ENCODE measurements around the gene SPECC1.
"Not testable (repeated sequence)": the region's sequence is repeated elsewhere in the genome, so short reads cannot be mapped to it uniquely, and the experiment has no call there.

The SPECC1 gene

DNA sequence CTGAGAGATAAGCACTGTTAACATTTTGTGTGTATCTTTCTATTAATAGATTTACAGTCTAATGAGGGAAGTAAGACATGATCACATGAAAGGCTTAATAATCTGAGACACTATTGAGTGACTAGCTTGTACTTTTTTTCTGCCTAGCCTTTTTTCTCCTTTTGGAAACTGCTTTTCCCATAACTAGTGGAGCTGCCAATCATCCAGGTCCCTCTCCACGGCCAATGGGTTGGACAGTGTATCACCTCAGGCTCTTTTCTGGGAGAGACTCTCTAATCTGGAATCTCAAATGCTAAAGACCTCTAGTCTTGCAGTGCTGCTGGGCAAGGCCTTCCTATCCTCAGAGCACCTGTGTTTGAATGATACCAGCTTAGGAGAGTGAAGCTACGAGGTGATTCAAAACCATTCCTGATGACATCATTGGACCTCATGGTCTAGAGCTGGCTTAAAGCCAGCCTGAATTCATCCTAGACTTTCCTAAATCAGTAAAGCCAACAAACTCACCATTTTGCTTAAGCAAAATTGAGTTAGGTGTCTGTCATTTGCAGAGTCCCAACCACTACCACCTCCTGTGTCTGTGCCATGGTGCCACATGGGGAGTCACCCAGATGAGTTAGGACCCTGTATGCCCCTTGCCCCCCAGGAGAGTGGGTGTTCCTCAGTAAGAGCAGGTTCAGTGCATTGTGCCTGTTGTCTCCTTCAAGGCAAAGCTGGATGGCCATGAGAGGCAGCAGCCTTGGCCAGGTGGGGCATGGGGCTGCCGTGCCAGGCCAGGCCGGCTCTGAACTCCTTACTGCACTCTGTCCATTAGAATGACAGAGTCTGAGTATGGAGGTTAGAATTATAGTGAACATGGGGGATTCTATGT is 62.9 kb downstream of the SPECC1 start:
- no peak for DNase-seq

DNA sequence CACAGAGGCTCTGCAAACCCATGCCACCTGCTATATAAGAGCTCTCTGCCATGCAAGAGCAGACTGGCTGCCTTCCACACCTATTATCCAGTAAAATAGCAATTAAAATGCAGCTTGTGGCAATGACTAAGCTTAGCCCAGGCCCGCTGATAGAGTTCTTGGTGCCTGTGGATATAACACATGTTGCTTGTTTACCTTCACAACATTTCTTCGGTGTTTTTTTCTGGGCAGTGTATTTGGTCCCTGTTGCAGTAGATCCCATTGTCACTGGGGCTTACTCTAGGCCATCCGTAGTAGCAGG is 63.5 kb downstream of the SPECC1 start:
- no peak for DNase-seq

DNA sequence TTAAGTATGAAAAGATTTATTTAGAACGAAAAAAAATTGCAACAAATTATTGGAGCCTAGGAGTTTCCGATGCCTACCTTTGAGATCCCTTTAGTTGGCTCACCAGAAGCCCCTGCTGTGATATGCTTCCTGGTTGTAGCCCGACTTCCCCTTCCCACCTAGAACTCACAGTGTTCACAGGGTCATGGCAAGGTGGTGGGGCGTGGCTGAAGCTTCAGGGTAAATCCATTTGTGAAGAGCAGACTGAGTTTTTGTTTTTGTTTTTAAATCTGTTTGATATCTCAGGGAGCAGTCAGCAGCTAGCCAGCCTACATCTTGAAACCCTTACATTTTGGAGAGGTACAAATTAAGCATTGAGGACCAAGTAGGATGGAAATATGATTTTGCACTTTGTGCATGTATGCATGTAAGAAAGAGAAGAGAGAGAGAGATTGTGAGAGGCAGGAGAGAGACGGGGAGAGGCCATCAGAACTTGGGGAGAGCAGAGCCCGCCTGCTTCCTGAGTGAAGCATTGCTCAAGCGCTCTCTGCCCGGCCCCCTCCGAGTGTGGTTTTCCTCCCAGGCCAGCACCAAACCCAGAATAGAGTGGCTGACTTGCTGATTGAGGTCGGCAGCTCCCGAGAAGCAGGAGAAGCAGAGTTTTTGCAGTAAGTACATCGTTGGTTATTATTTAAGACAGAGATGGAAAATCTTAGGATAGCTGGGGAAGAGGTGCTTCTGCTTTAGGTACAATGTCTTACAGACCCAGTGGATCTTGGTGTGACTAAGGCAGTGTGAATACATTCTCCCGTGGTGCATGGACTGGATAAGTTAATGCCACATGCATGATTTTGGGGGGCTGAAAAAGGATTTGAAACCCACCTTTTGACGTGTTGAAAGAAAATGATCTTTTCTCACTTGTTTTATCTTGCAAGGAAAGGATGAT is 64.2 kb downstream of the SPECC1 start:
- no peak for DNase-seq

DNA sequence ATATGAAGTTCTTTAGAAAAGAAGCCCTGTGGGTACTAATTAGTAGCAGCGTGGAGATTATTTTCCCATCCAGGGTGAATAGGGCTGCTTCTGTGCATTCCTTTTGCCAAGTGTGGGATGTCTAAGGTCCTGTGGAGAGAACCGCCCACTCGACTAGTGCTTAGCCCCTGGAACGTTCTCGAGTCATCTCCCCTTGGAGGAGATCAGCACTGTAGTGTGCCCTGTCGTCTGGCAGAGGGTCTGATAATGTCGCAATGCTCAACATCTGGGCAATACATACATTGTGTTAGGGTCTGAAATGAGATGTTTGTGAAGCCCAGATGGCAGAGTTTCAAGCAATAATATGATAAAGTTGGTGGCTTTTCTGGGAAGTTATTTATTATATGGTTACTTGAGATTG is 64.8 kb downstream of the SPECC1 start:
- DNase-seq, result no peak

DNA sequence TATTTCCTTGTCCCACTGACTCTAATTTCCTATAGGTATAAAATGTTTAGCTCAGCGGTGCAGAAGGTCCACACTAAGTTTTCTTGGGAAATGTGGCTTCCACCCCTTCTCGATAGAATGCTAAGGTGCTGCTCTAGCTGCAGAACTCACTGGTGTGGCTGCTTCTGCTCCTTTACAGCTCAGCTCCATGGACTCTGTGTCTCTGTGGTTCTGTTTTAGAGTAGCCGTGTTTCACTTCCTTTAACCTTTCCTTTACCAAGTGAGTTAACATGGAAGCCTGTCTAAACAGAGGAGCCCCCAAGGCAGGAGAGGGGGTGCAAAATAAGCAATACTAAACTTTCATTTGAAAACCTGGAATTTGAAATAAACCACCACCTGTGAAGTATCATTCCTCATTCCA is 65.3 kb downstream of the SPECC1 start:
- DNase-seq, result no peak

DNA sequence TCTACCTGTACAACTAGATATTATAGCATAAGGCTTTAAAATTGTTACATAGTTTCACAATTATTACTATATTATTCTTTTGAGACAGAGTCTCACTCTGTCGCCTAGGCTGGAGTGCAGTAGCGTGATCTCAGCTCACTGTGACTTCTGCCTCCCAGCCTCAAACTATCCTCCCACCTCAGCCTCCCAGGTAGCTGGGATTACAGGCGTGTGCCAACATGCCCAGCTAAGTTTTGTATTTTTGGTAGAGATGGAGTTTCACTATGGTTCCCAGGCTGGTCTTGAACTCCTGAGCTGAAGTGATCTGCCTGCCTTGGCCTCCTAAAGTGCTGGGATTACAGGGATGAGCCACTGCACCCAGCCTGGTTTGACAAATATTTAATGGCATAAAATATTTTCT is 67.0 kb downstream of the SPECC1 start:
- DNase-seq, result not testable (repeated sequence)

DNA sequence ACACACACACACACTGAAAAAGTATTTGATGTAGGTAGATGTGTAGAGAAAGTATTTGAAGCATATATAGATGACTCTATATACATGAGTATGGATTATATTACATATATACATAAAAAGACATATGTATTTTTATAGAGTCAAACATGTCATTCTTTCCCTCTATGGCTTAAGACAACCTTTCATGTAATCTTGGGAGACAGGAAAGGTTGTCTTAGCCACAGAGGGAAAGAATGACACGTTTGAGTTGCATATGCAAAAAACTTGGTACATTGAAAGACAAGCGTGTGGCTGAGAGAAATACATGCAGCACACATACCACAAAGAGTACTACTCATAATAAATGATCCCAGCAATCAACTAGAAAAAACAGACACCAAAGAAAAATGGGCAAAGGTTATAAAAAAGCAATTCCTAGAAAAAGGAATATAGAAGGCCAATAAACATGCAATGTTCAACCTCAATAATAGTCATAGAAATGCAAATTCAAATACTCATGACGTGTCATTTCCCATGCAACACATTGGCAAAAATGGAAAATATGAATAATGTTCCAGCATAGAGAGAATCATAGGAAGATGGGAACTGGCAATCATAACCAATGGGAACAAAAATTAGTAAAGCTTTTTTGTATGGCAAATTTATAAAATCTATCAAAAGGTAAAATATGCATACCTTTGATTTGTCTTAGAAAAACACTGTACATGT is 69.0 kb downstream of the SPECC1 start:
- DNase-seq, result no peak

DNA sequence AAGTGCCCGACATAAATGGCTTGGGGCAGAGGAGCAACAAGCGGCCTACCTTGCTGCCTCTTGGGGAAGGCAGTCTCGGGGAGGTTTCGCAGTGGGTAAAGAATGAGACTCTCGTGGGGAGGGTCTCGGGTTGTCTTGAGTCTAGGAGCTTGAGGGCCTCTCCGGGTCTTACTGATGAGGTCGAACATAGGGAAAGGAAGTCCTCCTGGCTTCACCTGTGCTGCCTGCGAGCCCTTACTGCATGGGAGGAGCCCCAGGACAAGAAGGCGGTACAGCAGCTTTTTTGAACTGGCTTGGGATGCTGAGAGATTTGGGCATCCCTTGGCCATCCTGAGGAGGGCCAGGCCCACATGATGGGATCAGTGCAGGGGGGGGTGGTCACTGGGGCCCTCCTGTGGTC is 71.4 kb downstream of the SPECC1 start:
- no peak for DNase-seq

DNA sequence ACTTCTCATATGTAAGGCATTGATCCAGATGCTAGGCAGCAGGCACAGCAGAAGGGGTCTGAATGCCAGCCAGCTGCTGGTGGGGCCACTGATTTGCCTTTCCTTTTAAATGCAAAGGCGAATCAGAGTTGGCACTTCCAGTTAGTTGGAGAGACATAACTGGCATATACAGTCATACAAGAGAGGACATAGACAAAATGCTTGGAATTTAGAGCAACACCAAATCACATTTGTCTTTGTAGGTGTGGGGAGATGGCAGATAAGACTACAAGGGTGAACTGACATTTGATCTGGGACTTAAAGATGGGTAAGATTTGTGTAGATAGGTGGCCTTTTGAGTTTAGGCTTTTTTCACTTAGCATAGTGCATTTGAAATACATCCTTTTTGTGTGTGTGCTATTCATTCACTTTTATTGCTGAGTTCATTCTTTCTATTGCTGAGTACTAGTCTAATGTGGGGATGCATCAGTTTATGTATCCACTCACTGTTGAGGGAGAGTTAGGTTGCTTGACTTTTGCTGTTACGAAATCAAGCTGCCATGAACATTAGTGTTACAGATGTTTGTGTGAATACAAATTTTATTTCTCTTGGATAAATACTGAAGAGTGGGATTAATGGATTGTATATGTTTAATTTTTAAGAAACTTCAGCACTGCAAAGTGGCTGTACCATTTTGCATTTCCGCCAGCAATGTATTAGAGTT is 74.1 kb downstream of the SPECC1 start:
- no peak for DNase-seq

DNA sequence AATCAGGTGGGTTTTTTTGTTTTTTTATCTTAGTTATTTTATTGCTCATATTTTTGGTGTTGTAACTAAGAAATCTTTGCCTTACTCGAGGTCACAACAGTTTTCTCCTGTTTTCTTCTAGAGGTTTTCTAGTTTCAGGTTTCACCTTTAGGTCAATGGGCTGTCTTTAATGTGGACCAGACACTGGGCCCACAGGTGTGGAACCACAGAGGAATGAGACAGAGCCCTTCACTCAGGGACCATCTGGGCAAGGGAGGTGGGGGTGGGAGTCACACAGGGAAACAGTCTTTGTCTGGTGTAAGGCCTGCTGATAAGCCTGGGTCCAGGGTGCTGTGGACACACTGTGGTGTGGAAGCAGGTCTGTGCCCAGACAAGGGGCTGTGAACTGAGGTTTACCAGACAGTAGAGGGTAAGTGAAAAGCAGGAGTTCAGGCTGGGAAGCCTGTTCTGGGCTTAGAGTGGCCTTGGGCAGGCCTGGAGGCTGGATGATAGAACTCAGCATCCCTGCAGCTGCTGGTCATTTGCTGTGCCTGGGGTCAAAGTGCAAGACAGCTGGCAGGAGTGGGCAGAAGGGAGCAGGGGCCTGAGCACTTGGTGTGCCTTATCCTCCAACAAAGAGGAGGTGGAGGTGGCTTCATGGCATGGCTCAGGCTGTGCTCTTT is 75.6 kb downstream of the SPECC1 start:
- no peak for DNase-seq

DNA sequence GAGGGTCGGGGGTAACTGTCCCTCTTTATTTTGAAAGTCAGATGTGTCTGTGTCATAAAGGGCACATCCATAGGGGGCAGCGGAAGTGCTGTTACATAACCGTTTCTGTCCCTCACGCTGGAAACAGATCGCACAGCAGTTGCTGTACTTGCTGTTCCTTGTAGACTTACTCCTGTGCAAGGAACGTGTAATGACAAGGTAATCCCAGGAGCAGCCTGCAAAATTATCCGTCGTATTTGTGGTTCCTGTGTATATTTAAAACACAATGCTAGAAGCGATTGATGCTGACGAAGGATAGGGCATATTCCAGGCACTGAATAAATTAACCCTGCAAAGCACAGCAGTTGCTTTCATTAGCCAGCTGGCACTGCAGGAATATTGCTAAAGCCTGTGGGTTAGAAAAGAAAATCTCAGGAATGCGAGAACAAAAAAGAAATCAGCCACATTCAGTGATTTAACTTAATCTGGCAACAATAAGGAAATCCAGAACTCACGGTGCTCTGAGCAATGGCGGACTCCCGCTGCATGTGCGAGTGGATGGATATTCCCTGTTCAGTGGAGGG is 76.2 kb downstream of the SPECC1 start:
- DNase-seq, result no peak

DNA sequence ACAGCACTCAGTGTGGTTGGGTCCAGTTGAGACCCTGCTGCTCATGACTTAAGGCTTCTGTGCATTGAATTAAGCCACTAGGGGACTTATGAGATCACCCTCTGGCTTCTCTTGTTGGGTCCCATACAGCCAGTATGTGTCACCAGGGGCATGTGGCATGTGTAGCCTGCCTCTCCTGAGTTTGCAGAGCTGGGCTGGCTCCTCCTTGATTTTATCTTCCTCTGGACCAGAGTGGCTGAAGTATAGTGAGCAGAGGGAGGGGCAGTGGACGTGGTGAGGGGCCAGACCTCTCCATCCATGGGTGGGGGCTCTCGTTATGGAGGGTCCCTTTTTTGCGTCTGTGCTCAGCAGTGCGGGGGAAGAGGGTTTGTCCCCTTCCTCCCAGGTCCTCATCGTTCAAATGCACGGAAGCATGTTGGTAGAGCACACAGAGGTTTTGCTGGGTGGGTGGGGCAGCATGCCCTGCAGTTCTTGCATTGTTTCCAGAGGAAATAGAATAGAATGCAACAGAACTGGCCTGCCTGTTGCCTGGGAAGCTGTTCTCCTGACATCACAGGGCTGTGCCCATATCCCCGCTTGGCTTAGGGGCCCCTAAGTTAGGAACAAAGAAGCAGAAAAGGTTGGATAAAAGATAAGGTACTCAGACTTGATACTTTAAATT is 77.4 kb downstream of the SPECC1 start:
- DNase-seq, result no peak

DNA sequence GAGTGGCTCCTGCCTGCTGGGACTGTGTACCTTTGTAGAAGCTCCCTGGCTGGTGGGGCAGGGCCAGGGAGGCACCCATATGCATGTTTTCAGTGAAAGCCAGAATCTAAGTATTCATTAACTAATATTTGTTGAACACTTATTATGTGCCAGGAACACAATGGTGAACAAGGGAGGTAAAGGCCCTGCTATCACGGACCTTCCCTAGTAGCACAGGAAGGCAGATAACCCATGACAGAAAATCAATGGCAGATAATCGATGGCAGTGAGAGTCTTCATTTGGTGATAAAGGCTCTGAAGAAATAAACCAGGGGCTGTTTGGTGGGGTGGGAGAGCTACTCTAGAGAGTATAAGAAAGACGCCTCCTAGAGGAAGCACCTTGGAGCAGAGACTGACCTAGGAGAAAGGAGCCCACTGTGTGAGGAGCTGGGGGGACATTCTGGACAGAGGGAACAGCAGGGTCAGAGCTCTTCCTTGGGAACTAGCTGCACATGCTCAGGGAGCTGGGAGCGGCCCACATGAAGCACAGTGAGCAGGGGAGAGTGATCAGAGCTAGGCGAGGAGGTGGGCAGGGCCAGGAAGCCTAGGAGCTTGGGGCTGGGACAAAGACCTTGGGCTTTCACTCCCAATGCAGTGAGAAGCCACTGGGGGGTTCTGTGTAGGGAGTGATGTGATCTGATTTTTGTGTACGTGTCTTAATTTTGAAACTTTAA is 78.5 kb downstream of the SPECC1 start:
- no peak for DNase-seq

DNA sequence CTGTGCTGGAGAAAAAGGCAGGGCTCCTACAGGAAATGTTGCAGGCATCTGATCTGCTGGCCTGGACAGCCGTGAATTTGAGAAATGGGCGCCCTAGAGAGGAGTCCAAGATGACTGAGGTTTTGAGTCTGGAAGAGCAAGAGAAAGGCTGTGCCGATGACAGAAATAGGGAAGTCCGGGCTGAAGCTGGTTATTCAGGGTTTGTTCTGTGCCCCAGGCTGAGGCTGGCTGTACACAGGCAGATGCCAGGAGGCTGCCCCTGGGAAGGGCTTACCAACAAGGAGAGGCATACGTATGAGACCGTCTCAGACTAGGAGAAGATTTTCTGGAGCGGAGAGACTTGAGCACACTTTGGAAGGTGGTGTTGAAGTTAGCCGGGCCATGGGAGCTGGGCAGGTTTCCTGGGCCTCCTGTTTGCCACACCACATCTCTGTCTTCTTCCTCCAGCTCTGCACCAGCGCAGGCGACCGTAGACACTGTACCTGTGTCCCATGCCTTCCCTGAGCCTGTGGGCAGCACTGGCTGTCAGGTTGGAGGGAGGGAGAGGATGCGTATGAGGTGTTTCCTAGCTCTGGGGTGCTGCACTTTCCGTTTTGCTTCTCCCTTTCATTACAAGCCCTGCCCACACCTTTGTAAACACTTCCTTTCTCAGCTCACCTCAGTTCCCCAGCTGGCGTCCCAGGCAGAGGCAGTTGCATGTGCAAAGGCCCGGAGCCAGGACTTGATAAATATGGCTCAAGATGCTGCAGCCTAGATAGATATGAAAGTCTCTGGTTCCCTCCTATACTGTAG is 80.8 kb downstream of the SPECC1 start:
- peak; percentile 52 for DNase-seq

DNA sequence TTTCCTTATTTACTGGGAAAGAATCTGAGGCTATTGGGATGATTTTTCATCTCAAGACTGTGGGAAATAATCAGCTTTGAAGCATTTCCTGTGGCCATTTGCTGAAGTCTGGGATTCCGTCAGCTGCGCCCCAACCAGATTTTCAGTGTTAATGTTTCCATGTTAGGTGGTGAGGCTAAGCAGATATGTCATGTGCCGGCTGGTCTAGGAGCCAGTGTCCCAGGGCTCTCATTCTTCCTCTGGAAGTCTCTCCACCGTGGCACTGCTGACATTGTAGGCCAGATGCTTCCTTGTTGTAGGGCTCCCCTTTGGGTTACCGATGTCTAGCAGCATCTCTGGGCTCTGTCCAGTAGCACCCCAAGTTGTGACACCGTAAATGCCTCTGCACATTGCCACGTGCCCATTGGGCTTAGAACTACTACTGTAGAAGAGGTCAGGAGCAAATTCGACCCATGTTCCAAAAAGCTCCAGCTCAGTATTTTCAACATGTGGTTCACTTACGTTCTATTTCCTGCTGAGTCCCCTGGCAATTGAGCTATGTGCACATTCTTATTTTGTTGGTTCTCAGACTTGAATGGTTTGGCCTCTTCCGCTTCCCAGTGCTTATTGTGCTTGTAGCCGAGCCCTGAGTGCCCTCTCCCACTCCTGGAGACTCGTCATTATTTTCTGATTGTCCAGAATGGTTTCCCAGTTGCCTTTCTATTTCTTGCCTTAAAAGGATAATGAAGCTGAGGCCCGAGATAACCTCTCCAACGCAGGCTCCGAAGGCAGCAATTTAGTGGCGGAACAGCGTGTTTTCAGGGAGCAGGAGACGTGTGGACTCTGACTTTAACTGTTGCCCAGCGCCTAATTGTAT is 82.2 kb downstream of the SPECC1 start:
- no peak for DNase-seq

DNA sequence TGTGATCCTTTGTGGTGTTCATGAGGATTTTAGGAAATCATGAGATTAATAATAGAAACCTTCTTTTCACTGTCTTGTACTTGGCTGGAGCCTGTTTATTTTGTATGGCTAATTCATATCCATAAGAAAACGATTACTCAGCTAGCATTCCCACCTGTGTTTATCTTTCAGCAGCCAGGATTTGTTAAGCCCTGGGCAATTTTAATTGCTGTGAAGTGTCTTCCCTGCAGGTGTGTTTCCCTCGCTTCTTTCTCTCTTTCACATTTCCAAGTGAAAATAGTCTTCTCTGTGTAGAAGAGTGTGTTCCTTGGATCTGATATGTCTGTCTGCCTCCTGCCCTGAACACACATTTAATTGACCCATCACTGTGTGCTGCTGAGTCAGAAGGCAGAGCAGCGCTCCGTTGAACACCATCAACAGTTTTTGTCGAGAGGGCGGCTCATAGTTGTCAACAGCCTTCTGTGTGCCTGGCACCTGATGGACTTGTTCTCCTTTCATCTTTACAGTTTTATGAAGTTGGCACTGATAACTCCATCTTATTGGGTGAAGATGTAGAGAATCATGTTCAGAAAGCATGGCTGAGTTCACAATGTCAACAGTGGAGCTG is 83.2 kb downstream of the SPECC1 start:
- peak; percentile 82 for DNase-seq

DNA sequence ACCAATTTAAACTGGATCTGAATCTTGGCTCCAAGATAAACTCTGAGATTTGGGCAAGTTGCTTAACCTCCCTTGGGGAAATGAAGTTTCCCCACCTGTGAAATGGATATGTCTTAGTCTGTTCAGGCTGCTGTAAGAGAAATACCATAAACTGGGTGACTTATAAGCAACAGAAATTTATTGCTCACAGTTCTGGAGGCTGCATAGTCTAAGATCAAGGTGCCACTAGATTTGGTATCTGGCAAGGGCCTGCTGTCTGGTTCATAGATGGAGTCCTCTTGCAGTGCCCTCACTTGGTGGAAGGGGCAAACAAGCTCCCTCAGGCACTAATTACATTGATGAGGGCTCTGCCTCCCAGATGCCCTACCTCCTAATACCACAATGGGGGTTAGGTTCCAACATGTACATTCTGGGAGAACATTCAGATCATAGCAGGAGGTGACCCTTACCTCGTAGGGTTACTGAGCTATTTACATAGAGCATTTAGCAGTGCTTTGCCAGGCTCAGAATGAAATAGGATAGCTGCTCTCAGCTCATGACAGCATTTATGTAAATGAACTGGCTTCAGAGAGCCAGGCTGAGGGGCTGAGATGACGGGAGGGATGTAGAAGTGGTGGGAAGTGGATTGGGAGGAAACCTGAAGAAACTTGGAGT is 83.9 kb downstream of the SPECC1 start:
- DNase-seq, result peak; percentile 70

DNA sequence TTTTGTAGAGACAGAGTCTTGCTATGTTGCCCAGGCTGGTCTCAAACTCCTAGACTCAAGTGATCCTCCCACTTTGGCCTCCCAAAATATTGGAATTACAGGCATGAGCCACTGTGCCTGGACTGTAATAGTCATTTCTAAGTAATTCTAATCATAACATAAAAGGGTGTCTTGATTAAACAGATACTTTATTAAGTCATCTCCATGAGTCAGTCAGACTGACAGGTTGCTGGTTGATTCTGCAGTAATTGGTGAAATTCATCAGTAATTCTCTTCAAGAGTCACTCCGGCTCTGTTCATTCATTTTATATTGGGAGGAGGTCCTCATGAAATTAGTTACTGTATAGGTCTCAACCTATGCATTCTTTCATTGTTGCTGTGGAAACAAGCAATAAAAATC is 85.6 kb downstream of the SPECC1 start:
- no peak for DNase-seq
